SK-N-SH treated with all-trans-retinoic acid at 6 μM for 48 hours (cell line): Measurements from ENCODE around the gene PFDN2.

ENCODE experiments used
- ATAC-seq: fragments of 200-7000 bp; cut with Tn5 transposase; 3 replicates; pipeline ENCODE4 v1.9.1; 2020; ENCODE audit warnings: mild to moderate bottlenecking, moderate library complexity
- ARNTL ChIP-seq: fragments of 450-650 bp; formaldehyde crosslinking; IDR thresholded peaks from 2 replicates; pipeline ENCODE4 v1.5.0; 2020; ENCODE audit warnings: low read depth, mild to moderate bottlenecking, moderate library complexity, borderline replicate concordance
- BACH2 ChIP-seq: fragments of 250-450 bp; sonication (Bioruptor Pico); IDR thresholded peaks from 2 replicates; pipeline ENCODE4 v1.9.0; 2021; ENCODE audit warnings: mild to moderate bottlenecking, borderline replicate concordance
- CREB5 ChIP-seq: fragments of 250-450 bp; sonication (Bioruptor Pico); IDR thresholded peaks from 2 replicates; pipeline ENCODE4 v1.5.1; 2020; ENCODE audit warnings: low read depth, mild to moderate bottlenecking, moderate library complexity
- CSDC2 ChIP-seq: fragments of 250-450 bp; sonication (Bioruptor Pico); IDR thresholded peaks from 2 replicates; pipeline ENCODE4 v1.5.0; 2020; ENCODE audit warnings: mild to moderate bottlenecking, moderate library complexity
- GLIS3 ChIP-seq: fragments of 250-450 bp; sonication (Bioruptor Pico); IDR thresholded peaks from 2 replicates; pipeline ENCODE4 v1.5.0; 2020; ENCODE audit warnings: mild to moderate bottlenecking, moderate library complexity
- ISL1 ChIP-seq: fragments of 250-450 bp; sonication (Bioruptor Pico); IDR thresholded peaks from 2 replicates; pipeline ENCODE4 v2.1.2; 2022; ENCODE audit warnings: mild to moderate bottlenecking, moderate library complexity
- OSR1 ChIP-seq: fragments of 250-450 bp; sonication (Bioruptor Pico); IDR thresholded peaks from 2 replicates; pipeline ENCODE4 v1.8.0; 2022; ENCODE audit warnings: moderate library complexity, mild to moderate bottlenecking, inconsistent platforms
- POU6F1 ChIP-seq: fragments of 250-450 bp; sonication (Bioruptor Pico); IDR thresholded peaks from 2 replicates; pipeline ENCODE4 v1.8.0; 2021; ENCODE audit warnings: low read depth, mild to moderate bottlenecking, moderate library complexity, borderline replicate concordance
- PPARA ChIP-seq: fragments of 250-450 bp; sonication (Bioruptor Pico); IDR thresholded peaks from 2 replicates; pipeline ENCODE4 v1.5.0; 2020; ENCODE audit warnings: mild to moderate bottlenecking, borderline replicate concordance
- TOX ChIP-seq: fragments of 250-450 bp; sonication (Bioruptor Pico); IDR thresholded peaks from 2 replicates; pipeline ENCODE4 v1.8.0; 2021; ENCODE audit warnings: mild to moderate bottlenecking, moderate library complexity, borderline replicate concordance
- TSHZ2 ChIP-seq: fragments of 250-450 bp; sonication (Bioruptor Pico); IDR thresholded peaks from 2 replicates; pipeline ENCODE4 v1.5.0; 2020; ENCODE audit warnings: mild to moderate bottlenecking, moderate library complexity
- ZC3H10 ChIP-seq: fragments of 250-450 bp; sonication (Bioruptor Pico); IDR thresholded peaks from 2 replicates; pipeline ENCODE4 v1.5.1; 2021; ENCODE audit warnings: mild to moderate bottlenecking, moderate library complexity
- ZFP30 ChIP-seq: fragments of 450-650 bp; formaldehyde crosslinking; IDR thresholded peaks from 2 replicates; pipeline ENCODE4 v1.5.0; 2022; ENCODE audit warnings: mild to moderate bottlenecking, moderate library complexity
- ZNF565 ChIP-seq: fragments of 450-650 bp; formaldehyde crosslinking; conservative IDR thresholded peaks from 2 replicates; pipeline ENCODE4 v1.5.0; 2020; ENCODE audit warnings: low read depth, mild to moderate bottlenecking, moderate library complexity
- ZNF8 ChIP-seq: fragments of 450-650 bp; formaldehyde crosslinking; IDR thresholded peaks from 2 replicates; pipeline ENCODE4 v1.5.0; 2020; ENCODE audit warnings: mild to moderate bottlenecking, moderate library complexity

The PFDN2 gene

GRCh38 chr1:161137881-161138280 lies 20.0 kb upstream of the PFDN2 start:
- TF ChIP-seq CSDC2 (CRISPR knock-in tag) (no peak), ZFP30 (CRISPR knock-in tag) (no peak), ISL1 (CRISPR knock-in tag) (no peak), ZNF565 (CRISPR knock-in tag) (no peak), PPARA (no peak), ZNF8 (CRISPR knock-in tag) (no peak), ZC3H10 (CRISPR knock-in tag) (no peak)
- ATAC-seq, result no peak

GRCh38 chr1:161133220-161133740 lies 15.4 kb upstream of the PFDN2 start:
- peak; percentile 11 for ATAC-seq
- TF ChIP-seq GLIS3 (CRISPR knock-in tag), result no peak
- TF ChIP-seq CREB5 (CRISPR knock-in tag), result no peak
- TF ChIP-seq TSHZ2 (CRISPR knock-in tag), result no peak
- TF ChIP-seq ISL1 (CRISPR knock-in tag), result no peak
- TF ChIP-seq ZNF8 (CRISPR knock-in tag), result no peak
- no peak for TF ChIP-seq ZC3H10 (CRISPR knock-in tag)
- TF ChIP-seq ARNTL (CRISPR knock-in tag), result no peak

- TF ChIP-seq POU6F1 (CRISPR knock-in tag), result peak; percentile 24; the same call in 1 of the 2 replicates
- no peak for TF ChIP-seq OSR1 (CRISPR knock-in tag)
- TF ChIP-seq TOX (CRISPR knock-in tag), result 0 out of 2 replicates have a peak, but pooled peaks have one; percentile 6
- no peak for TF ChIP-seq ARNTL (CRISPR knock-in tag)
- peak; percentile 69; the same call in 1 of the 2 replicates for TF ChIP-seq CSDC2 (CRISPR knock-in tag)
- TF ChIP-seq ZC3H10 (CRISPR knock-in tag), result no peak
- TF ChIP-seq BACH2 (CRISPR knock-in tag), result no peak
- peak; percentile 69 for TF ChIP-seq TSHZ2 (CRISPR knock-in tag)
- ATAC-seq, result peak; percentile 95
These were observed 14.8 kb upstream of the PFDN2 start, which contains the start of gene DEDD for GRCh38 chr1:161132410-161133219. TSS of gene DEDD (minus strand) at chr1:161132667. CDS start at chr1:161124462, 8,205 bp downstream.
